ENCODE measurements around the gene HP1BP3.

The HP1BP3 gene

DNA sequence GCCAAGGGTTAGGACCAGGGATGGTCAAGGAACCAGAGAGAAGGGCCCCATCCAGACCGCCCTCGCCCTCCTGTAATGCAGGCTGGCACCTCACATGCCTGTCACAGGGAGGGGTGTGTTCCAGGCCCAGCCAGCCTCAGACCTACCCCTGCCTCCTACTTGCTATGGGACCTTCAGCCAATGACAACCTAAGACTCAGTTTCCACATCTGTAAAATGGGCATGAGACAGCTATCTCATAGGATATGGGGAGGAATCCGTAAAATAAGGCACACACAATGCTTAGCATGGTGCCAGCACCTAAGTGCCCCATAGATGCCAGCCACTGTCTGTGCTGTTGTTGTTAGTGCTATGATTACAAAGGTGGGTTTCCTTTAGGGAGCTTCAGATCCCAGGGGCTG is 77.2 kb downstream of the HP1BP3 start:
- DNase-seq: no peak

DNA sequence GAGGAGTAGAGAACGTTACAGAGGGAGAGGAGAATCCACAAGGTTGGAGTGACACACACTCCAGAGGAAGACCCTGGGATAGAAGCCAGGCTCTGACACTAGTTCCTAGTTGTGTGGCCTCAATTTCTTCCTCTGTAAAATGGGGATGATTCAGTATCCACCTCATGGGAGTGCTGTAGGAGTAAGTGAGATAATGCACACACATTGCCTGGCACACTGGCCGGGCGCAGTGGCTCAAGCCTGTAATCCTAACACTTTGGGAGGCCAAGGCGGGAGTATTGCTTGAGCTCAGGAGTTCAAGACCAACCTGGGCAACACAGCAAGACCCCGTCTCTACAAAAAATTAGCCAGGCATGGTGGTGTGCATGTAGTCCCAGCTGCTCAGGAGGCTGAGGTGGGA is 78.2 kb downstream of the HP1BP3 start:
- no peak for DNase-seq

DNA sequence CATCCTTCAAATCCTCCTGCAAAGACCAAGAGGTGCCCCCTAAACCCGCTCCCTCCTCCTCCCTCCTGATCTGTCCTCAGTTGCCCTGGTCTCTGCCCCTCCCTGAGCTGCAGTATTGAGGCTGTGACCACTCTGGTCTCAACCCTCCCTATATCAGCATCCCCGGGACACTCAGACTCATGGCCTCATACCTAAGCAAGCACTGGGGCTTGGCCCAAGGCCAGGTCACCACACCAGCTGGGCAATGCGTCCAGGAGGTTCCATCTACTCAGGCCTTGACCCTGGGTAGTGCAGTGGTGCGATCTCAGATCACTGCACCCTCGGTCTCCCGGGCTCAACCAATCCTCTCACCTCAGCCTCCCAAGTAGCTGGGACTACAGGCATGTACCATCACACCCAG is 79.0 kb downstream of the HP1BP3 start:
- no peak for DNase-seq

DNA sequence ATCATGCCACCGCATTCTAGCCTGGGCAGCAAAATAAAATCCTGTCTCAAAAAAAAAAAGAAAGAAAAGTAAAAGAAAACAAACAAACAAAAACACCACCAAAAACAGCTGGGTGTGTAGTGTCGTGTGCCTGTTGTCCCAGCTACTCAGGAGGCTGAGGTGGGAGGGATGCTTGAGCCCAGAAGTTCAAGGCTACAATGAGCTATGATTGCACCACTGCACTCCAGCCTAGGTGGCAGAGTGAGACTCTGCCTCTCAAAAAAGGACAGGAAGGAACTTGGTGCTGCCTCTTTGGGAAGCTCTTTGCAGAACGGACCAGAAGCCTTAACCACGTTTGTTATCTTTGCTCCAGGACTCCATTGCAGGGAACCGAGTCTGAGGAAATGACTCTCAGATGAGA is 80.3 kb downstream of the HP1BP3 start:
- no peak for DNase-seq

DNA sequence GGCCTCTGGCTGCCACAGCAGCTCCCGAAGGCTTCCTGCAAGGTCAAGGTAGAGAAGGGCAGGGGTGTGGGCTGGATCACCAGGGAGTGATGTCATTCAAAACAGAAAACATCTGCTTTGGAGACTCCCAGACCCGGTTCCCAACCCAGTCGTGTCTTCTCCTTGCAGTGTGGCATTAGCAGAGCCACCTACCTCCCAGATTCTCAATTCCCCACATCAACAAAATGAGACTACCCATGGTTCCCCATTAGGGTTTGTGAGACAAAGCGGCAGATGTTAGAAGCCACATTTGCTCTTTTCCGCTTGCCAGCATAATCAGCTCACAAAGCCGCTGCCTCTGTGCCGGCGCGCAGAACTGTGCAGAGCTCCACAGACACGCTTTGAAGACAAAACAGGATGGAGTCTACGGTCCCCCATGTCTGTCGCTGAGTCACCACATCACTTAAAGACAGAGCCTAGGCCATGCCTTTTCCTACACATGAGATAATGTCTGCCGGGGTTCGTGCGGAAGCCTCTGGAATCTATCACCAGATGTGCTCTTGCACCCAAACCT is 81.8 kb downstream of the HP1BP3 start:
- DNase-seq: no peak

DNA sequence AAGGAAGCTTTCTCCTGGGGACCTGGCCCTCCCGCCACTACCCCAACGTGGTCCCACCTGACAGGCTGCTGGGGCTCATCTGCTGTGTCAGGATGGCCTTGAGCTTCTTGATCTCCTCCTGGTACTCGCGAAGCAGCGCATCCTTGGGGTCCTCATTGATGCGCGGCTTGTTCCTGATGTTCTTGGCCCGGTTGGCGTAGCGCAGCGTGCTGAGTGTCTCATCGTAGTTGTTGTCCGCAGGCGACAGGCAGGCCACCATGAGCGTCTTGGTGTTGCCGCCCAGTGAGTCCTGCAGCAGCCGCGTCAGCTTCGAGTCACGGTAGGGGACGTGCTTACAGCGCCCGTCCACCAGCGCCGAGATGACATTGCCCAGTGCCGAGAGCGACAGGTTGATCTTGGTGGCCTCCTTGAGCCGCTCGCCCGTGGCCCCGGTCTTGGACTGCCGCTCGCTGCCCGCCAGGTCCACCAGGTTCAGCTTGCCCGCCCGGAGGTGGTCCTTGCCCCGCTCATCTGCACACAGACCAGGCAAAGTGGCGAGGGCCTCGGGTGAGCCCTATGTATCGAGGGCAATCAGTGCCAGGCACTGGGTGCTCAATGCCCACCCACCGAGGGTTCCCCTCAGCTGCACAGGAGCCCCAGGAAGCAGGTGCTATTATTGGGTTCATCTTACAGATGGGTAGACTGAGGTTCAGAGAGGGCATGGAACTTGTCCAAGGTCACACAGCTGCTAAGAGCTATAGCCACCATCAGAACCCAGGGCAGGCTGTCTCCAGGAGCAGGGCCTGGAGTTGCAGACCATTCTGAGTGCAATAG is 82.5 kb downstream of the HP1BP3 start:
- no peak for DNase-seq

DNA sequence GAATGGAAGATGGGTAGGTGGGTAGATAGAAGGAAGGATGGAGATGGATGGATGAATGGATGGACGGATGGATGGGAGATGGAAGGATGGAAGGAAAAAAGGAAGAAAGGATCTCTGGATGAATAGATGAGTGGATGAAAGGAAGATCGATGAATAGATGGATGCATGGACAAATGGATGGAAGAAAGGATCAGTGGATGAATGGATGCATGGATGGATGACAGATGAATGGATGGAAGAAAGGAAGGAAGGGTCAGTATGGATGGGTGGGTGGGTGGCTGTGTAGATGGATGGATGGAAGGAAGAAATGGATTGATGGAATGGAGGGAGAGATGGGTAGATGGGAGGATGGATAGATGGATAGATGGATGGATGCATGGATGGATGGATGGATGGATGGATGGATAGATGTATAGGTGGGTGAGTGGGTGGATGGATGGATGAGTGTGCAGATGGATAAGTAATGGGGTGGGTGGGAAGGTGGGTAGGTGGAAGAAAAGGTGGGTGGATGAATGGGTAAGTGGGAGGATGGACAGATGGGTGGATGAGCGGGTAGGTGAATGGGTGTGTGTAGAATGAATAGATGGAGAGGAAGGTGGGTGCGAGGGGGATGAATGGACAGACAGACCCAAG is 83.9 kb downstream of the HP1BP3 start:
- no peak for DNase-seq

DNA sequence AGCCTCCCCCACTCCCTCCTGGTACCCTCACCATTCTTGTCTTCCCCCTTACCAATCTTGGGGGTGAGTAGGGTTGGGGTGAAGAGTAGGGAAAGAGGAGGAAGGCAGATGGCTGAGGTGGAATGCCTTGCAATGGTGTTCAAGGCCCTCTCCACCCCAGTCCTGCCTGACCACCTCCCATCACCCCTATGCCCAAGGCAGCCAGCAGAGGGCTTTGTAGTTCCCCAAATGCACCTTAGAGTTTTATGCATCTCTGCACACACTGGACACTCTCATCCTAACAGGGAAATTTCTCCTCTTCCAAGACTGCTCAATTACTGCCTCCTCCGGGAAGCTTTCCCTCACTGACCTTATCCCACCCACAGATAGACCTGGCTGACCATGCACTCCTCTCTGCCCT is 84.7 kb downstream of the HP1BP3 start:
- DNase-seq: no peak

DNA sequence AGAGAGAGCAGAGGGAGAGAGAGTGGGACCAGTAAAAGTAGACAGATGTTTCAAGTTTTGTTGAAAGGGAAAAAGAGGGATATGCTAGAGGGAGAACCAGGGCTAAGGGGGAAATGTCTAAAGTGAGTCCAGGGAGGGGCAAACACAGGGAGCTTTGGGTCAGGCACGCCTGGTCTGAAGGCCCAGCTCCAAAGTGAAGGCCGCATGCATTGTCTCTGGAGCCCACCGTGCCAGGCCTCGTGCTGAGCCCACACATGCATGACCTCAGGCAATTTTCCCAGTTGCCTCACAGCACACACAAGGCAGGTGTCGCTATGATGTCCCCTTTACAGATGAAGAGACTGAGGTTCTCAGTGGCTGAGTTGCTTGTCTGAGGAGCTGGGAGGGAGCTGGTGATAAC is 85.3 kb downstream of the HP1BP3 start:
- DNase-seq: no peak

DNA sequence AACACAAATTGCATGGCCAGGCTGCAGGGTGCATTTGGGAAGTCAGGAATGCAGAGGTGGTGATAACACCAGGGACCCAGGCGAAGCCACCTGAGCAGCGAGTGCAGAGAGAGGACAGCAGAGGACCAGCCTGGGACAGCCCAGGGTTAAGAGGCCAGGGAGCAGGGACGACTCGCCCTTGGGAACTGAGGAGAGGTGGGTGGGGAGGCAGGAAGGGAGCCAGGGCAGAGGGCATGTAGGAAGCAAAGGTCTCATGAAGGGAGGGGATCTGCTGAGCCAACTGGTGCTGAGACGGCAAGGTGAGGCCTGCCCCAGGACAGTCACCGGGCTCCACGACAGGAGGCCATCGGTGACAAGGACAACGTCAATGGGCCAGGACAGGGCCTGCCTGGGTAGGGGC is 85.7 kb downstream of the HP1BP3 start:
- no peak for DNase-seq

DNA sequence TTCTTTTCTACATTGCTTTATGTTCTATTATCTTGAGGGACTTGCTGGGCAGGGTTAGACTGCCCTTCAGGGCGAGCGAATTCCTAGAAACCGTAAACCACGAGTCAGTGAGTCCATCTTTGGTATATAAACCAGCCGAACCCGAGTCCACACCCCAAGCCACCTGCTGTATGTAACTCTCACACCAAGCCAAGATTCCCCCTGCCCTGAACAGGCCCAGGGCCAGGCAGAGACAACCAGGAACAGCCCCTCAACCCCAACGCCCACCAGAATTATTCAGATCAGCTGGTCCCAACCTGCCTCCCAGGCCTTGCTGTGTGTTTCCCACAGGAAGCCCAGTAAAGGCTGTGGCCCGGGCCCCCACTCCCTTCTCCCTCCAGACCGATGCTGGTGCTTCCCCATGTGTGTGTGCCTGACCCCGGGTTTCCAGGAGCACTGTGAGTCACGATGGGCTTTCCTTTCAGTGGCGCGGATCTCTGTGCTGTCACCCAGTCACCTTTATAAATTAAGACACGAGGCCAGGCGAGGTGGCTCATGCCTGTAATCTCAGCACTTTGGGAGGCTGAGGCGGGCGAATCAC is 86.4 kb downstream of the HP1BP3 start:
- no peak for DNase-seq

DNA sequence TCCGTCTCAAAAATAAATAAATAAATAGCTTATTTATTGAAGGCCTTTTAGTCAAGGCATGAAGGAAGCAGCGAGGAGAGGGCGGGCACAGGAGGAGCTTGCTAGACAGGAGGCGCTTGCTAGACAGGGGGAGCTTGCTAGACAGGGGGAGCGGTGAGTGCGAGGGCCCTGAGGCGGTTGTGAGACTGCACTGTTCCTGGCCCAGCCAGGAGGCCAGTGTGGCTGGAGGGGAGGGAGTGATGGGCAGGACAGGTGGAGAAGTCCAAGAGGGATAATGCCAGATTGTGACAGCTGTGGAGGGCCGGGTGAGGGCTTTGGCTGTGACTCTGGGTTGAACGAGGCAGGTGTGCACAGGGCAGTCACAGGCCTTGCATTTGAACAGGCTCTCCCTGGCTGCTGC is 87.5 kb downstream of the HP1BP3 start:
- no peak for DNase-seq

DNA sequence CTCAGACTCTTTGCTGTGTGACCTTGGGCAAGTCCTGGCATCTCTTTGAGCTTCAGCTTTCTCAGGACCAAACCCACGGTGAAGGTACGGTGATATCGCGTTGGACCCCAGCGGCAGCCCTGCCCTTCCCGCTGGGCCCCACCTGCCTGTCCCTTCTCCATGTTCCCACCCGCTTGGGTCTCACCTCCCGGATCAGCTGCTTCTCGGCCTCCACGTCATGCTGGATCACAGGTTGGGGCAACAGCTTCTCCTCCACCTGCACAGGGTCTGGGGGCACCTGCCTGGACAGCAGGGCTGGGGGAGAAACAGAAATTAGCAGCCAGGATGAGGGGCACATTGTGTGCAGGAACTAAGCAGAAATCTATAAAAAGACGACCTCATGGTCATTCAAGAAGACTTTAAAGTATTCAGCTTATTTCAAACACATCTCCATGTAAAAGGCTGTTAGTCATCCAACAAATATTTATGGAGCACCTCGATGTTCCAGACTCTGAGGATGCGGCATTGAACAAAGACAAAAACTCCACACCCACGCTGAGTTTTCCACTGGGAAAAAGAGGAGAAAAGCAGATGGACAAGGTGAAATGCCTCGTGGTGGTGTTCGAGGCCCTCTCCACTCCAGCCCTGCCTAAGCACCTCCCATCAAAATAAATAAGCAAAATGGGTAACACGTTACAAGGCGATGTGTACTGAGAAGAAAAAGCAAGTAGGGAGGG is 88.8 kb downstream of the HP1BP3 start:
- DNase-seq: no peak

DNA sequence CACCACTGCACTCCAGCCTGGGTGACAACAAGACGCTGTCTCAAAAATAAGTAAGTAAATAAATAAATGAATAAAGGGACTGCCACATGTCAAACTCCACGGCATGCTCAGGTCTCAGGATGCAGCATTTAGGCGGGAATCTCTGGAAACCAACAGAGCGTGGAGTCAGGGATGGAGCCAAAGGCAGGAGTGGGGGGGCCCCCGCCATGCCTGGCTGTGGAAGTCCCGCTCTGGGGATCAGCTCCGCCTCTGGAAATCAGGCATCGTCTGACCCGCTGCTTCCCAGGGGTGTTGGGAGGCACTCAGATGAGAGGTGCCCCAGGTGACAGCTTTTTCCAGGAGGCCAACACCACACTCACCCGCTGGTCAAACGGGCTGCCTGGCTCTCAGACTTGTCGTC is 89.5 kb downstream of the HP1BP3 start:
- DNase-seq: no peak

DNA sequence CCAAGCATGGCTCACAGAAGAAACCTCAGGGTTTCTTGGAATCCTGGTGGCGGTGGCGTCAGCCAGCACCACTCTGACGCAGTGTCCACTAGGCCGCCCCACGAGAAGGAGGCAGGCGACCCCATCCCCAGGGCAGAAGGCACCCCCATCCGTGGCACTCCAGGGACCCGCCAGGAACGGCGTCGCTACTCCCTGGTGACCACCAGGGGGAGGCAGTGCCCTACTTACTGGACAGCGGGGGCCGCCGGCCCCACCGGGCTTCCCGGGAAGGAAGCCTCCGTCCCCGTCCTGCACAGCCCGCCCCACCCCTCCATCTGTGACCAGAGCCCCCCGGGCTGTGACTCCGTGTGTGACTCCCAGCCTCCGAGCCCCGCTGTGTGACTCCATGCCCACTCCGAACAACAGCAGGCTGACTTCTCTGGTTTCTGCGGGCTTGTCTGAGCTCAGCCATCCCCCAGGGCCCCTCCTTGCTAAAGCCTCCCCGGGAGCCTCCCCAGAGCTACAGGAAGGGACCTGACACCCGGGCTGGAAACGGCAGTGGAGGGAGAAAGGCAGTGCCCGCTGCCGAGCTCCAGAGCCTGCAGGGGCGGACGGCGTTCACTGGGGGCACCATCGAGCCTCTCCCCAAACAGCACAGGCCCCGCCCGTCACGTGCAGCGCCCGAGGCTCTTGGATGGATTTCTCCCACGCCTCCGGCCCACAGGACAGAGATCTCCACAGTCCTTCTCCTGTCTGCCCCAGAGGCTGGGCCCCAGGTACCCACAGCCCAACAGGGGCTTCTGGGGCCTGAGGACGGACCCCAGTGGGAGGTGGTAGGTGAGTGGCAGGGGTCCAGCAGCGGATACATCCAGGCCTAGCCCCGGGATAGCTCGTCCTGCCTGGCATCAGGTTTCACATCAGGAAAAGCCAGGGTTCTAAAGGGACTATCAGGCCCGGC is 90.4 kb downstream of the HP1BP3 start:
- DNase-seq: peak; percentile 35

DNA sequence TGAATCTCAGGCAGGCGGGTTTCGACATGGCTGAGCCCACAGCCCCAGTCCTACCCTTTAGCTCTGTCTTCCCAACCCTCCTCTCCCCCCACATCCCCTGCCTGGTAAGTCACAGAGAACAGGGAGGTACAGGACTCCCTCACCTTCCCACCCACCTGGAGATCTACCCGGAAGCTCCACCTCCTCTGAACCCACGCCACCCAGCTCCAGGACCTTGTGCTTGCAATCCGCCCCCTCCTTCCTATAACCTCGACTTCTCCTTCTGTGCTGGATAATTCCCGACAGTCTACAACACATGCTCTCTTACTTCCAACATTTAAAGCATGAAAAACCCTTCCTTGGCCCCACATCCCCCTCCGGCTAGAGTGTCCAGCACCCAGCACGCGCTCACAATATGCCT is 91.6 kb downstream of the HP1BP3 start:
- no peak for DNase-seq

DNA sequence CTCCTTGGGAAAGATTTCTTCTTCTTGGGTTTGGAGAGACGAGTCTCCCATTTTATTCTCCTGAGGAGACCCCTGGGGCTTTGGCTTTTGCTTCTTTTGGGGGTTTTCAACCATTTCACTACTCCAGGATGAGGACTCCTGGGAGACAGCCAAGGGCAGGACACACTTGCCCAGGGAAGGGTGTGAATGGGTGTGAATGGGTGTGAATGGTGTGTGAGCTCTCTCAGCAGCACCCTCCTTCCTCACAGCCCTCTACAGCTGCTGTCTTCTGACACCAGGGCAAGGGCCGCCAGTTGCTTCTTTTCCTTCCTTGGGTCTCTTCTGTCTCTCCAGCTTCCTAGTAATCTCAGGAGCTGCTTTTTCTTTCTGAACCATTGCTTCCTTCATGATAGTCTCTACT is 93.5 kb downstream of the HP1BP3 start:
- no peak for DNase-seq

All from GF-D8 (cell line).